ENCODE results near the gene RESF1. TPM values are rescaled to one million over a fixed set of nuclear protein-coding genes. Genes with fewer than 3 reads are reported as not detected.

The RESF1 gene
- total RNA-seq, 1 donor from 2014 or later, result 16.9 TPM

DNA sequence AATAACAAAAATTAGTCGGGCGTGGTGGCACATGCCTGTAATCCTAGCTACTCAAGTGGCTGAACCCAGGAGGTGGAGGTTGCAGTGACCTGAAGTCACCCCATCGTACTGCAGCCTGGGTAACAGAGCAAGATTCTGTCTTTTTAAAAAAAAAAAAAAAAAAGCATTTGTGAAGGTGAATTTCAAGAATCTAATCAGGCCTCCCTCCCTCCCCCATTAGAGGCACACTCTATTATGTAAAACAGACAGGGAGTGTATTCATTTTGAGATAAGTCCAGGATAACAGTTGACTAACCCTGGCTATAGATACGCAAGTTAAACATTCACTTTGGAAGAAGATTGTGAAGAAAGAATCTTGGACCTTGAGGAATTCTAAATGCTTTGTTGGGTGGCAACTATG lies 2.9 kb downstream of the RESF1 start:
- H3K4me3 Mint-ChIP-seq (ENCODE audit: unreplicated experiment), result no peak overlapping the region
- peaks cover 20% of the 10 kb centered on the region for H3K36me3 Mint-ChIP-seq (ENCODE audit: low read depth)
- H3K27ac Mint-ChIP-seq (ENCODE audit: unreplicated experiment), result no peak overlapping the region

DNA sequence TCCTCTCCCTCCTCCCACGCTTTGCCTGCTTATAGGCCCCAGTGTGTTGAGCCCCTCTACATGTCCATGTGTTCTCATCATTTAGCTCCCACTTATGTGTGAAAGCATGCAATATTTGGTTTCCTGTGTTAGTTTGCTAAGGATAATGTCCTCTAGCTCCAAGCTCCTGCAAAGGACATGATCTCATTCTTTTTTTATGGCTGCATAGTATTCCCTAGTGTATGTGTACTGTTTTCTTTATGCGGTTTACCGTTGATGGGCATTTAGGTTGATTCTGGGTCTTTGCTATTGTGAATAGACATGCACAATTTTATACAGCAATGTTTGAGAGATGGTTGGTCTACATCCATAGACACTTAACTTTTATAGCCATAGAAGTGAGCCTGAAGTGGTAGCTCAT lies 5.1 kb downstream of the RESF1 start:
- H3K4me1 Mint-ChIP-seq (ENCODE audit: low read depth), result peaks cover 28% of the 10 kb centered on the region

More for the DNA sequence above, 2.9 kb downstream of the RESF1 start:
- DNase-seq (ENCODE audit: low spot score), result no peak
- Mint-ChIP-seq H3K4me1 (ENCODE audit: low read depth) (peaks cover 38% of the 10 kb centered on the region), H3K27me3 (ENCODE audit: low read depth) (no peaks in the 10 kb centered on the region), H3K9me3 (ENCODE audit: low read depth) (peaks cover 6% of the 10 kb centered on the region)
- no peak for TF ChIP-seq CTCF (IDR thresholded peaks at IDR 0.05)

DNA sequence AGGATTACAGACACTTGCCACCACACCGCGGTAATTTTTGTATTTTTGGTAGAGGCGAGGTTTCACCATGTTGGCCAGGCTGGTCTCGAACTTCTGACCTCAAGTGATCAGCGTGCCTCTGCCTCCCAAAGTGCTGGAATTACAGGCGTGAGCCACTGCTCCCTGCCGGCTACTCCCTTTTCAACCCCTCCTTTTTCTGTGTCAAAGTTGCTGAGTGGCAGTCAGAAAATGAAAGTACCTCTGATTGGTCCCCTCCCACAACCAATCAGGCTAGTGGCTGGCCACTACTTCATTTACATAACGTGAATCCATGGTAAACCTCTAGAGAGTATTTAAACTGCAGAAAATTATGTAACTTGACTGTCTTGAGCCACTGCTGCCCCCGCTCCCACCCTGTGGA lies 5.9 kb downstream of the RESF1 start:
- TF ChIP-seq CTCF (IDR thresholded peaks at IDR 0.05), result no peak
- Mint-ChIP-seq H3K4me1 (ENCODE audit: low read depth) (peaks cover 28% of the 10 kb centered on the region), H3K9me3 (ENCODE audit: low read depth) (peaks cover 6% of the 10 kb centered on the region), H3K4me3 (ENCODE audit: unreplicated experiment) (no peak overlapping the region), H3K27me3 (ENCODE audit: low read depth) (no peaks in the 10 kb centered on the region), H3K36me3 (ENCODE audit: low read depth) (peaks cover 20% of the 10 kb centered on the region), H3K27ac (ENCODE audit: unreplicated experiment) (no peak overlapping the region)
- DNase-seq (ENCODE audit: low spot score), result no peak

More for the DNA sequence above, 5.1 kb downstream of the RESF1 start:
- no peaks in the 10 kb centered on the region for H3K27me3 Mint-ChIP-seq (ENCODE audit: low read depth)
- H3K9me3 Mint-ChIP-seq (ENCODE audit: low read depth), result peaks cover 6% of the 10 kb centered on the region
- no peak for DNase-seq (ENCODE audit: low spot score)
- peaks cover 20% of the 10 kb centered on the region for H3K36me3 Mint-ChIP-seq (ENCODE audit: low read depth)
- TF ChIP-seq CTCF (IDR thresholded peaks at IDR 0.05), result no peak
- H3K27ac Mint-ChIP-seq (ENCODE audit: unreplicated experiment), result no peak overlapping the region
- H3K4me3 Mint-ChIP-seq (ENCODE audit: unreplicated experiment), result no peak overlapping the region

- Mint-ChIP-seq H3K9me3 (ENCODE audit: low read depth) (peaks cover 6% of the 10 kb centered on the region), H3K36me3 (ENCODE audit: low read depth) (peaks cover 25% of the 10 kb centered on the region), H3K4me3 (ENCODE audit: unreplicated experiment) (no peak overlapping the region), H3K4me1 (ENCODE audit: low read depth) (peaks cover 12% of the 10 kb centered on the region), H3K27ac (ENCODE audit: unreplicated experiment) (no peak overlapping the region), H3K27me3 (ENCODE audit: low read depth) (no peaks in the 10 kb centered on the region)
- no peak for DNase-seq (ENCODE audit: low spot score)
- no peak for TF ChIP-seq CTCF (IDR thresholded peaks at IDR 0.05)
These were observed 7.5 kb downstream of the RESF1 start for GRCh38 chr12:31966558-31967205.

DNA sequence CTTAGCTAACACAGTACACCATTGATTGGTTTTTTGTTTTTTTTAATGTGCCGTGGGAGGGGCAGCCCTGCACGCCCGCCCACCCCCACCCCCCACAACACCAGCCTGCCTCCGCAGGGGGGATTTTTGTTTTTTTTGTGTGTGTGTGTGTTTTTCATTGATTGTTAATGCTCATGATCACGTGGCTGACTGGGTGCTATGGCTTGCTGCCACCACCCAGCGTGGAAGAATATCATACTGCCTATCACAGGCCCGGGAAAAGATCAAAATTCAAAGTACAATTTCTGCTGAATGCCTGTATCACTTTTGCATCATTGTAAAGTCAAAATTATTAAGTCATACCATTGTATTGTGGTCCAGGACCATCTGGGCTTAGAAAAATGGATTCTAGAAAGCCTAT lies 8.3 kb downstream of the RESF1 start:
- H3K4me3 Mint-ChIP-seq (ENCODE audit: unreplicated experiment), result no peak overlapping the region
- H3K36me3 Mint-ChIP-seq (ENCODE audit: low read depth), result peaks cover 23% of the 10 kb centered on the region
- no peak overlapping the region for H3K27ac Mint-ChIP-seq (ENCODE audit: unreplicated experiment)
- TF ChIP-seq CTCF (IDR thresholded peaks at IDR 0.05), result no peak
- H3K27me3 Mint-ChIP-seq (ENCODE audit: low read depth), result no peaks in the 10 kb centered on the region
- no peak for DNase-seq (ENCODE audit: low spot score)
- H3K9me3 Mint-ChIP-seq (ENCODE audit: low read depth), result peaks cover 6% of the 10 kb centered on the region
- peaks cover 7% of the 10 kb centered on the region for H3K4me1 Mint-ChIP-seq (ENCODE audit: low read depth)

All from chondrocyte (in vitro differentiated cells).